Ovary (tissue), 9 donors: Measurements from ENCODE around the gene CTNNA1. TPM values are rescaled to one million over a fixed set of nuclear protein-coding genes. Genes with fewer than 3 reads are reported as not detected.

ENCODE experiments used
- DNase-seq, 5 donors: peaks; one replicate each; pipeline ENCODE4 v3.0.0-alpha.2; 2019 to 2020
- H3K27ac ChIP-seq, 2 donors: fragments of 200-600 bp; one replicate each; pipeline versions ENCODE4 v1.5.1 to v1.8.0; 2019 to 2022
- H3K27me3 ChIP-seq: fragments of 200-600 bp; one replicate; pipeline ENCODE4 v1.8.0; 2022
- H3K36me3 ChIP-seq: fragments of 200-600 bp; sonication (generic); one replicate; pipeline ENCODE4 v1.5.1; 2019
- H3K4me1 ChIP-seq: one replicate; pipeline ENCODE4 v1.8.1; 2013; ENCODE audit warnings: mild to moderate bottlenecking, moderate library complexity; ENCODE audit not compliant: insufficient read depth
- H3K4me3 ChIP-seq: fragments of 200-600 bp; sonication (generic); one replicate; pipeline ENCODE4 v1.5.1; 2017
- H3K9me3 ChIP-seq, 2 donors: fragments of 200-600 bp in 1 of 2; sonication (generic) in 1 of 2; one replicate each; pipeline versions ENCODE4 v1.5.1 to v1.8.1; 2013 to 2019; ENCODE audit warnings: mild to moderate bottlenecking in 1 of 2, moderate library complexity in 1 of 2
- CTCF ChIP-seq, 3 donors: fragments of 450-650 bp in 2 of 3; fragments of 200-600 bp in 1 of 3; IDR thresholded peaks; one replicate each; pipeline versions ENCODE4 v1.5.1 to v1.8.0; 2016 to 2022; ENCODE audit warnings: antibody characterized with exemption in 3 of 3, mild to moderate bottlenecking in 1 of 3
- EP300 ChIP-seq: sonication (generic); formaldehyde crosslinking; IDR thresholded peaks from one replicate; pipeline ENCODE4 v1.6.1; 2017; ENCODE audit warnings: antibody characterized with exemption
- POLR2A ChIP-seq: fragments of 450-650 bp; IDR thresholded peaks from one replicate; pipeline ENCODE4 v1.6.1; 2017; ENCODE audit warnings: antibody characterized with exemption, mild to moderate bottlenecking, moderate library complexity
- WGBS, 3 donors: extraction: QIAGEN DNeasy Blood & Tissue Kit in 1 of 3; methylation state at CpG; one replicate each; pipeline versions ENCODE4 v1.1.5 to v1.1.7; 2013 to 2017; 5-methylcytosine and 5-hydroxymethylcytosine counted together
- intact Hi-C, 4 donors: fragments of 100-400 bp; cut with DNase I; formaldehyde crosslinking; loops; one replicate each; pipeline versions ENCODE4 v1.11.0 to v1.15.1; 2022 to 2023
- polyA plus RNA-seq, 2 donors: library from polyadenylated mRNA; stranded (reverse); fragments of 200-250 nt in 1 of 2; fragments of 350-450 nt in 1 of 2; fragmentation: Illumina TruSeq in 1 of 2; extraction: RNeasy Lipid Tissue Mini Kit (QIAGEN cat#74804) in 1 of 2; gene quantifications; one replicate each; pipeline ENCODE4 v1.2.3, GENCODE V29; 2013 to 2014
- total RNA-seq, 7 donors: library from RNA; depleted of rRNA in 2 of 7; stranded (reverse); fragments of >200 nt in 2 of 7; fragmentation: NEBNext Ultra II Directional in 3 of 7; extraction: Animal tissue kit (Norgen Biotek cat#: 25700) in 3 of 7; gene quantifications; one replicate each; pipeline versions ENCODE4 v1.1.0 to v1.2.4, GENCODE V29; 2016 to 2023
- donor health status: DM: no; HTN: no; CAD: no; lungs with moderate emphysema.
- donor health status: DM: no; HTN: no; CAD: no.
- donor health status: Bipolar disorder and iron deficiency.
- donor health status: DM: yes; HTN: yes; CAD: no.
- donor health status: DM: no; HTN: no; CAD: no.
- donor health status: DM: yes; HTN: yes; CAD: no.

Gene CTNNA1
- total and polyA plus RNA-seq, 9 donors = 125 to 306 (median 230) TPM

GRCh38 chr5:138898299-138898698 is 145.1 kb downstream of the CTNNA1 start:
- H3K27ac ChIP-seq = no peak overlapping the region
- 96 to 98% (median 98%) methylated on average over 1 of the region's 1 CpG for WGBS, 3 donors
- no peaks in the 10 kb centered on the region for H3K9me3 ChIP-seq
- peaks cover 13% of the 10 kb centered on the region for H3K4me1 ChIP-seq
- TF ChIP-seq CTCF (IDR thresholded peaks at IDR 0.05) (no peak), EP300 (no peak), POLR2A (no peak)
- H3K36me3 ChIP-seq = no peaks in the 10 kb centered on the region
- intact Hi-C loops = no loop called here
- H3K4me3 ChIP-seq = no peak overlapping the region
- no peak for DNase-seq
- H3K27me3 ChIP-seq = no peaks in the 10 kb centered on the region

GRCh38 chr5:138898742-138899141 is 145.5 kb downstream of the CTNNA1 start:
- no peak for DNase-seq
- Histone ChIP-seq H3K27me3 (no peaks in the 10 kb centered on the region), H3K4me1 (peaks cover 13% of the 10 kb centered on the region), H3K27ac (no peak overlapping the region), H3K9me3 (no peaks in the 10 kb centered on the region), H3K36me3 (no peaks in the 10 kb centered on the region), H3K4me3 (no peak overlapping the region)
- TF ChIP-seq POLR2A (no peak), EP300 (no peak), CTCF (IDR thresholded peaks at IDR 0.05) (no peak)
- intact Hi-C loops = no loop called here
- WGBS, 3 donors = 90 to 96% (median 95%) methylated on average over 2 of the region's 2 CpGs

- Histone ChIP-seq H3K36me3 (no peaks in the 10 kb centered on the region), H3K4me1 (peaks cover 11% of the 10 kb centered on the region), H3K9me3 (no peaks in the 10 kb centered on the region), H3K4me3 (no peak overlapping the region), H3K27ac (no peak overlapping the region), H3K27me3 (no peaks in the 10 kb centered on the region)
- DNase-seq = no peak
- intact Hi-C loops = no loop called here
- no peak for TF ChIP-seq EP300
- TF ChIP-seq CTCF (IDR thresholded peaks at IDR 0.05) = no peak
- TF ChIP-seq POLR2A = no peak
- 66 to 70% (median 66%) methylated on average over 6 of the region's 6 CpGs for WGBS, 3 donors
Observed at GRCh38 chr5:138900281-138900965, 147.2 kb downstream of the CTNNA1 start.

- intact Hi-C loops = no loop called here
- no peak overlapping the region for H3K4me3 ChIP-seq
- no peaks in the 10 kb centered on the region for H3K36me3 ChIP-seq
- H3K27me3 ChIP-seq = no peaks in the 10 kb centered on the region
- no peaks in the 10 kb centered on the region for H3K9me3 ChIP-seq
- no peak for DNase-seq
- TF ChIP-seq POLR2A (no peak), CTCF (IDR thresholded peaks at IDR 0.05) (no peak), EP300 (no peak)
- no peak overlapping the region for H3K27ac ChIP-seq
- WGBS, 3 donors = 95 to 98% (median 98%) methylated on average over 2 of the region's 2 CpGs
- H3K4me1 ChIP-seq = peaks cover 4% of the 10 kb centered on the region
Observed at GRCh38 chr5:138901716-138902115, 148.5 kb downstream of the CTNNA1 start.
